Activated naive CD8-positive, alpha-beta T cell (primary cell): ENCODE measurements around the gene DGKK.

Source experiments
- H3K27ac Mint-ChIP-seq: one replicate; pipeline ENCODE4 v1.8.0; 2021; ENCODE audit warnings: mixed read lengths
- H3K27me3 Mint-ChIP-seq: one replicate; pipeline ENCODE4 v1.8.0; 2021; ENCODE audit warnings: mixed read lengths
- H3K36me3 Mint-ChIP-seq: one replicate; pipeline ENCODE4 v1.8.0; 2021; ENCODE audit warnings: mixed read lengths
- H3K4me1 Mint-ChIP-seq: one replicate; pipeline ENCODE4 v1.8.0; 2021; ENCODE audit warnings: low read depth, mixed read lengths
- H3K4me3 Mint-ChIP-seq: one replicate; pipeline ENCODE4 v1.8.0; 2021; ENCODE audit warnings: mild to moderate bottlenecking, mixed read lengths
- H3K9me3 Mint-ChIP-seq: one replicate; pipeline ENCODE4 v1.8.0; 2021; ENCODE audit warnings: low read depth, mixed read lengths

DGKK gene

DNA sequence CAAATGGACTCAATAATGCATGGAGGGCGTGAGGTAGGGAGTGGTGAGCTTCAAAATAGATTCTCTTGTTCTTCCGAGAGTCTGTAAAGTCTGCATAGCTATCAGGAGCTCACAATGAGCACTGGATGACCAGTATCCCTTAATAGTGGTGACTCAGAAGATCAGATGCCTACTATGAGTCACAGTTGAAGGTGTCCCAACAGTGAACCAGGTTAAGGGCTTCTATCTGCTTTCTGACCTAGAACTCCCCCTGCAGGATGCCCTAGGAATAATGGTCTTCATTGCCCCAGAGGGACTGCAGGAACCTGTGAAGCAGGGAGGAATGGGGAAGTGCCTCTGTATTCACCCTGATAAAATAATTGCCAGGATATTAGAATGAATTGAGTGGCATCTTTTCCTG lies 22.1 kb downstream of the DGKK start:
- Mint-ChIP-seq H3K4me1 (no peaks in the 10 kb centered on the region), H3K27ac (no peak overlapping the region), H3K4me3 (no peak overlapping the region), H3K36me3 (no peaks in the 10 kb centered on the region), H3K27me3 (peaks cover 3% of the 10 kb centered on the region), H3K9me3 (no peaks in the 10 kb centered on the region)

DNA sequence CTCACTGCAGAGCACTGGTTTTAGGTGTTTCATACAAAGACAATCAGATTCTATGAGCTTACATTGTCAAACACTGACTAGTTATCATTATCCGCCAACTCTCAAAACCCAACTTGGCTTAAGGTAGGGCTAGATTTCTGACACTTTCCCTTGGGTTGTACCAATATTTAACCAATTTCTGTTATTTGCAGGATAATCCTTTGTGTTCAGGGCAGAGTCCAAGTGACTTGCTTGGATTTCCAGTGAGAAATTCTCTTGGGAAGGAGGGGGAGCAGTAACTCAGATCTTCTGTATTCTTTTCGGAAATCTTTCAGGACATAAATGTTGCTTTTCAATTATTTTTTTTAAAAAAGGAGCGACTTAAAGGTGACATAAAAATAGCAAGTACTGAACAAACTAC lies 23.1 kb downstream of the DGKK start:
- H3K27ac Mint-ChIP-seq = no peak overlapping the region
- no peak overlapping the region for H3K4me3 Mint-ChIP-seq
- no peaks in the 10 kb centered on the region for H3K36me3 Mint-ChIP-seq
- peaks cover 3% of the 10 kb centered on the region for H3K27me3 Mint-ChIP-seq
- H3K4me1 Mint-ChIP-seq = no peaks in the 10 kb centered on the region
- no peaks in the 10 kb centered on the region for H3K9me3 Mint-ChIP-seq

DNA sequence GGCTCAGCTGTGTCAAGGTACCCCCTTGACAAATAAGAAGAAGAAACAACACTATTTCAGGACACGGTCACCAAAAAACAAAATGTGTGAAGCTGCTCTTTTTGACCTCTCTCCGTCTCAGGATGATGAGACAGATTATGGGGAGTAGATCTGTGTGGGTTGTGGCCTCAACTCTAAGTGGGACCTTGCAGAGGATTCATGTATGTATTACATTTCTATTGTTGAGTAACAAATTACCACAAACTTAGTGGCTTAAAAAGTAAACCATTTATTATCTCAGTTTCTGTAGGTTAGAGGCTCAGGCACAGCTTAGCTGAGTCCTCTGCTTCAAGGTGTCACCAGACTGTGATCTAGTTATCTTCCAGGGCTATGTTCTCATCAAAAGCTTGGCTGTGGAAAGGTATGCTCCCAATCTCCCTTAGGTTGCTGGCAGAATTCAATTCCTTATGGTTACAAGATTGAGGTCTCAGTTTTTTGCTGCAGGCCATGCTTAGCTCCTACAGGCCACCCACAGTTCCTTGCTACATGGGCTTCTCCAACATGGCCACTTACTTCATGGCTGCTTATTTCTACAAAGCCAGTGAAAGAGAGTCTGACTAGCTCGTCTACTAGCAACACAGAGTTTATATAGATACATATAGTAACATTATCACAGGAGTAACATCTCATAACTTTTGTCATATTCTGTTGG lies 28.1 kb downstream of the DGKK start:
- Mint-ChIP-seq H3K9me3 (no peaks in the 10 kb centered on the region), H3K4me1 (peaks cover 2% of the 10 kb centered on the region), H3K27me3 (no peaks in the 10 kb centered on the region), H3K4me3 (no peak overlapping the region), H3K36me3 (no peaks in the 10 kb centered on the region), H3K27ac (no peak overlapping the region)

DNA sequence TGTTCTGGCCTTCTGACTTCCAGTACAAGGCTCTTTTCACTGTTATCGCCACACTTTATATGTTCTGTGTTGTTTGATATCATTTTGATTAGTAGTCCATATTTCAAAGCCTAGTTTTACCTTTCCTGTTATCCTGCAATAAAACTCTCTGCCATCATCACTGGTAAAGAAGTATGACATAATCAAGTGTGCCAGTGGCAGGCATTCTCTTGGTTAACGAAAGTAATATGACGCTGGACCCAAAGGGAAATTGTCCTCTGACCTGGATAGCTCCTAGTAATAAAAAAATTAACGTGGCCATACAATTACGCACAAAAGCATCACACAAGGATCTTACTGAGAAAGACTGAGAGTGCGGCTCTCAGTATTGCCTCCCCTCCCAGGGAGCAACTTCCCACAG lies 33.8 kb downstream of the DGKK start:
- H3K36me3 Mint-ChIP-seq = no peaks in the 10 kb centered on the region

DNA sequence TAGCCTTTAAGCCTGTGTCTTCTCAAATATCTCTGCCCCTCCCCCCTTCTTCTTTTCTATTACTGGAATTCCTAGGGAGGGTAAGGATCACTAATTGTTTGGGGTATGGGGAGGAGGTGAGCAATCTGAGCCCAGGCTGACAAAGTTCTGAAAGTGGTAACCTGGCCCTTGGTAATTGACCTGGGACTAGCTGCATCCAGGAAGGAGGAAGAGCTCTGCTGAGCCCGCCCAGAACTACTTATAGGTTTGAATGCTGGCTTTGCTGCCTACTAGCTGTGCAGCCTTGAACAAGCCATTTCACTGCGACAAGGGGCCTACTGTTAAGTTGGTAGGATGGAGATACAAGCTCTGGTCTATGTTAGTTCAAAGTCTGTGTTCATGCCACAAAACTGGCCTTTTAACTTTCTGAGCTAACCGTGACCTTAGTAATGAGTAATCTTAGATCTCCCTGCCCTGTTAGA lies 37.8 kb downstream of the DGKK start:
- H3K4me1 Mint-ChIP-seq = peaks cover 3% of the 10 kb centered on the region
- H3K27me3 Mint-ChIP-seq = no peaks in the 10 kb centered on the region
- no peaks in the 10 kb centered on the region for H3K36me3 Mint-ChIP-seq
- H3K9me3 Mint-ChIP-seq = no peaks in the 10 kb centered on the region
- no peak overlapping the region for H3K27ac Mint-ChIP-seq
- no peak overlapping the region for H3K4me3 Mint-ChIP-seq

More for the DNA sequence above, 33.8 kb downstream of the DGKK start:
- no peak overlapping the region for H3K27ac Mint-ChIP-seq
- H3K4me3 Mint-ChIP-seq = no peak overlapping the region
- peaks cover 3% of the 10 kb centered on the region for H3K4me1 Mint-ChIP-seq
- H3K9me3 Mint-ChIP-seq = no peaks in the 10 kb centered on the region
- no peaks in the 10 kb centered on the region for H3K27me3 Mint-ChIP-seq

DNA sequence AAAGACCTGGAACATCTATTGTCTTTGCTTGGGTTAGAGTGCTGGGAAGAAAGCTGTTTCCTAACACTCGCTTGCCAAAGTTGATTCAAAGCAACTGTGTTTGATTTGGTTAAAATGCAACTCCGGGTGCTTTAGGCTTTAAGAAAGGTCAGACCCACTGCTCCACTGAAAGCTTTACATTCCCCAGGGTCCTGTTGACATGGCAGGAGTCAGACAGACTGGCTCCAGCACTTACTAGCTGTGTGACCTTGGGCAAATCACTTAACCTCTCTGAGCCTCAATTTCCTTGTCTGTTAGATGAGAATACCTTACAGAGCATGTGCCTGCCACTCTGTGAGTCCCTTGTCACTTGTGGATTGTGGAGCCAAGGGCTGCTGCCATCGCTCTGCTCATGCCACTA lies 39.0 kb downstream of the DGKK start:
- no peaks in the 10 kb centered on the region for H3K36me3 Mint-ChIP-seq
- no peak overlapping the region for H3K4me3 Mint-ChIP-seq
- peaks cover 2% of the 10 kb centered on the region for H3K27me3 Mint-ChIP-seq
- no peak overlapping the region for H3K27ac Mint-ChIP-seq
- H3K4me1 Mint-ChIP-seq = no peaks in the 10 kb centered on the region
- no peaks in the 10 kb centered on the region for H3K9me3 Mint-ChIP-seq

DNA sequence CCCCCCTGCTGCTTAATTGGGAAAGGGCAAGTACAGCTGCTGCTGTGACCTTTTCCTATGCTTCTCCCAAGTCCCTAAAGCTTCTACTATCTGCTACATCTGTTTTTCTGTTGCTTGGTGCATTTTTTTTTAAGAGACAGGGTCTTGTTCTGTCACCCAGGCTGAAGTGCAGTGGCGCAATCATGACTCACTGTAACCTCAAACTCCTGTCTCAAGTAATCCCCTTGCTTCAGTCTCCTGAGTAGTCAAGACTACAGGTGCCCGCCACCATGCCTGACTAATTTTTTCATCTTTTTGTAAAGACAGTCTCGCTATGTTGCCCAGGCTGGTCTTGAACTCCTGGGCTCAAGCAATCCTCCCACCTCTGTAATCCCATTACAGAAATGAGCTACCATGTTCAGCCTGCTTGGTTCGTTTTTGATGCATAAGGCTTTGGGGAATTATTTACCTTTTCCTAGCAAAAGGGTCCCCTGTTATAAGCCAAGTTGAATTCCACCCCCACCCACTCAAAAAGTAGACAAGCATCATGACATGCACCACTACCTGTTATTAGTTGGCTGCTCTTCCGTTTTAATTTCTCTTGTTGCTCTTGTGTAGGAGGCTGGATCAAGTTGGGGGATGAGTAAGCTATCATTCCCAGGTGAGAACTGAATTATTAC lies 39.6 kb downstream of the DGKK start:
- H3K27ac Mint-ChIP-seq = no peak overlapping the region
- H3K36me3 Mint-ChIP-seq = no peaks in the 10 kb centered on the region
- no peaks in the 10 kb centered on the region for H3K9me3 Mint-ChIP-seq
- H3K27me3 Mint-ChIP-seq = peaks cover 2% of the 10 kb centered on the region
- no peaks in the 10 kb centered on the region for H3K4me1 Mint-ChIP-seq
- no peak overlapping the region for H3K4me3 Mint-ChIP-seq

DNA sequence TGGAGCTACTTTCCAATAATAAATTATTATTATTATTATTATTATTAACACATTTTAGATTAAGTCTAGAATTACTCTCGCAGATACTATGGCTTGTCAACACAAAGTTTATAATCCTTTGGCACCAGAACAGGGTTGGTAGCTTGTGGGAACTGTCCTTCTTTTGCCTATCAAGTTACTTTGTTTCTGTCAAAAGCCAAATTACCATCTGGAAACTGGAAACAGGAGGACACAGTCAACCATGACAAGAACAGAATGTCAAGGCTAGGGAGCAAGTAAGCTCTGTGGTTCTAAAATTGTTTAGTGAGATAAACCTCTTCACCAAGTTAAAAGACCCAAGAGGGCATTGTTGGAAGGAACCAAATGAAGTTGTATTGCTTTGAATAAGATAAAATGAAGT lies 42.5 kb downstream of the DGKK start:
- Mint-ChIP-seq H3K9me3 (no peaks in the 10 kb centered on the region), H3K36me3 (no peaks in the 10 kb centered on the region), H3K27me3 (peaks cover 4% of the 10 kb centered on the region), H3K4me1 (no peaks in the 10 kb centered on the region), H3K27ac (no peak overlapping the region), H3K4me3 (no peak overlapping the region)

DNA sequence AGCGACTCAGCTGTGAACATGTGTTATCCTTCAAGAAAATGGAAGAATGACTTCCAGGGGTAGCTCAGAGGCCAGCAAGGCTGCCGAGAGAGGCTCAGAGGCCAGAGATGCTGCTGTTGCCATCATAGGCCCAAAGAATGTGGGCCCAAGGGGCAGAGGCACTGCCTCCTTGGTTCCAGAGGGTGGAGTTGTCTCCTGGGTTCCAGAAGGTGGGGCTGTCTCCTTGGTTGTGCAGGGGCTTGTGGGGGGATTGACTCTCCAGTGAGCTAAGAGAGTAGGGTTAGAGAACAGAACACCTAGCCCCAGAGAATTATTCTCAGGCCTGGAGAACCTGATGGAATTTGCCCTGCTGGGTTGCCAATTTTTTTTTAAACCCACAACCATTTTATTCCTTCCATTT lies 62.6 kb downstream of the DGKK start:
- Mint-ChIP-seq H3K4me3 (no peak overlapping the region), H3K27ac (no peak overlapping the region), H3K9me3 (no peaks in the 10 kb centered on the region), H3K4me1 (no peaks in the 10 kb centered on the region), H3K36me3 (no peaks in the 10 kb centered on the region), H3K27me3 (peaks cover 2% of the 10 kb centered on the region)

DNA sequence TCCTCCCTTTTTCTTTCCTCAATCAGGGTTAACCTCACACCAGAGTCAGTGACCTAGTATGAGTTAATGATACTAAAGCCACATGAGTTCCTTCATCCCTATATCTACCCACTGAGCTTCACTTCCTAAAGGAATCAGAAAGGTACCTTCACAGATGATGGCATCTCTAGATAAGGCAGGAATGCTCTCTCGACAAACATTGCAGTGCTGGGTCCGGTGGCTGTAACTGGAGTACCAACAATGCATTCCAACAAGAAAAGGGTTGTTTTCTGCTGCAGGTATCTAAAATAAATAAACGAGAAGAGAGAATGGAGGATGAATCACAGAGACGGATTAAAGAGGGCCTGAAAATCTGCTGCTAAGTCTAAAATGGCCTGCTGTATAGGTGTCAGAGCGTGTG lies 66.7 kb downstream of the DGKK start:
- Mint-ChIP-seq H3K4me1 (no peaks in the 10 kb centered on the region), H3K4me3 (no peak overlapping the region), H3K36me3 (no peaks in the 10 kb centered on the region), H3K27ac (no peak overlapping the region), H3K27me3 (peaks cover 2% of the 10 kb centered on the region), H3K9me3 (no peaks in the 10 kb centered on the region)

DNA sequence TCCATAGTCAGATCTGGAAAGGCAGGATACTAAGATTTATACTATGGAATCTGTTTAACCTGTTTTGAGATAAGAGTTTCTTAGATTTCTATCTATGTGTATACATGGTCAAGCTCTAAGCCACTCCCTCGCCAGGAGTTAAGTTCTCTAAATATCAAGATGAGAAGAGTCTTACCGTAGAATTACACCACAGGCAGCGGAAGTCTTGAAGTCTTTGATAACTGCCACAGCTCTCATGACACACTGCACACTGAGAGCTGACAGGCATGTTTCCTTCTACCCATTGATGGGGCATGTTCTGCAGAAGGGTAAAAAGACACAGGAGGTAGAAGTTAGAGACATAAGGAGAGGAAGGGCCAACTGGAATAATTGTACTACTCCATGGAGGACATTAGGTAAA lies 67.7 kb downstream of the DGKK start:
- H3K4me3 Mint-ChIP-seq = no peak overlapping the region

DNA sequence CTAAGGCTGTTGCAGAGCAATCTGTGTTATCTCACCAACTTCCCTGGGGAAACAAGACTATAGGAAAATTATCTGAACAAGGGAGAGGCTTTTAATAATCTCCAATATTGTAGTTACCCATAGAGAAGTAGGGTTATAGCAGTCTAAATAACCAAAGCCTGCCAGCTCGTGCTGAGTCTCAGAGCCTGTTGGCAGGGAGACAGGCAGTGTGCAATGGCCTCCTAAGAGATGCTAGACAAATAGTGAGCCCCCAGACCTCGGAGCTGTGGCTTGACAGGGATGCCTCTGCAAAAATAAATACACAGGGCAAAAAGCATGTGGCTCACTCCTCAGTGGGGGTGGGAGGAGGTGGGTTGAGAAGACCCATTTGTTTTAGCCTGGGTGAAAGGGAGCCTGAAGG lies 76.7 kb downstream of the DGKK start:
- Mint-ChIP-seq H3K9me3 (no peaks in the 10 kb centered on the region), H3K27ac (no peak overlapping the region)

More for the DNA sequence above, 67.7 kb downstream of the DGKK start:
- Mint-ChIP-seq H3K4me1 (no peaks in the 10 kb centered on the region), H3K36me3 (no peaks in the 10 kb centered on the region), H3K9me3 (no peaks in the 10 kb centered on the region), H3K27ac (no peak overlapping the region), H3K27me3 (peaks cover 2% of the 10 kb centered on the region)

DNA sequence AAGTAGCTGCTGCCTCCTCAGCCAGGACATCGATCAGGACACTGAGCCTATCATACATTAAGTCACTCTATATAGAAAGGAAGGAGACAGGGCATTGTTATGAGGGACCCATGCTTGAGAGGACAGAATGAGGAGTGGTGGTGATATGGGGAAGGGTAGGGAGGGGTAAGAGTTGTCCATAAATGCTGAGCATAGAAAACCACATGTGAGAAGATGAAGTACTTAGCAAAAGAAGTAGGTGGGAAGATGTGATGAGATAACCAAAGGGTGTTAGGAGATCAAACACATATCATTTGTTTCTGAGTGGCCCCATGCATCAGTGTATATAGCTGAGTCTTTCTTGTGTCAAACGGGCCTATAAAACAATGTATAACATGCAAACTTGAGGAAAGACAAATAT lies 84.1 kb downstream of the DGKK start:
- Mint-ChIP-seq H3K27me3 (no peaks in the 10 kb centered on the region), H3K36me3 (no peaks in the 10 kb centered on the region), H3K4me1 (no peaks in the 10 kb centered on the region), H3K9me3 (no peaks in the 10 kb centered on the region), H3K27ac (no peak overlapping the region), H3K4me3 (no peak overlapping the region)

More for the DNA sequence above, 76.7 kb downstream of the DGKK start:
- H3K27me3 Mint-ChIP-seq = peaks cover 6% of the 10 kb centered on the region
- H3K4me3 Mint-ChIP-seq = no peak overlapping the region
- no peaks in the 10 kb centered on the region for H3K36me3 Mint-ChIP-seq
- H3K4me1 Mint-ChIP-seq = no peaks in the 10 kb centered on the region

DNA sequence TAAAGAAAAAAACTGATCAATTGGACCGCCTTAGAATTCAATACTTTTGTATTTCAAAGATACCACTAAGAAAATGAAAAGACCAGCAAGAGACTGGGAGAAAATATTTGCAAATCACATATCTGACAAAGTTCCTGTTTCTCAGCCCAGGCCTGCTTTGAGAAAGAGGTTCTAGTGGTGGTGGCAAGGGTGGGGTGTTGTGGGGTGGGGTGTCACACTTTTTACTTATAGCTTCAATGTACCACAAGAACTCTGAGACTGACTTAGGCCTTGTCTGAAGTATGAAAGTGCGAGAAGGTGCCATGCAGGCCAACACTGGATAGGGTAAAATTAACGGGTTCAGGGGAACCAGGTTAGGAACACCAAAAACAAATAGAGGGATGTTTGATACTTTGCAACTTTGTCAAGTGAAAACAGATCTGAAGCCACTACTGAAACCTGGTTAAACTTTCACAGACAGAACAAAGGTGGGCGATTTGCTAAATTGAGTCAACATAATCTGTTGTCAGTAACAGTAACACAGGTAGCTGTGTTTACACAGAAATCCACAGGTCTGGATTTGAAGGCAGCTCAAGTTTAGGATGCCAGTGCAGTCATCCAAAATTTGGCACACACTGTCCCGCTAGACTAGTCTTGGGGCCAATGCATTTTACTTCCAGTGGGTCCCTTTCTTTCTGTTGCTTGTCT lies 88.8 kb downstream of the DGKK start:
- H3K4me1 Mint-ChIP-seq = no peaks in the 10 kb centered on the region
- H3K4me3 Mint-ChIP-seq = no peak overlapping the region
- H3K36me3 Mint-ChIP-seq = no peaks in the 10 kb centered on the region
- H3K9me3 Mint-ChIP-seq = no peaks in the 10 kb centered on the region
- H3K27me3 Mint-ChIP-seq = peaks cover 1% of the 10 kb centered on the region
- H3K27ac Mint-ChIP-seq = no peak overlapping the region

DNA sequence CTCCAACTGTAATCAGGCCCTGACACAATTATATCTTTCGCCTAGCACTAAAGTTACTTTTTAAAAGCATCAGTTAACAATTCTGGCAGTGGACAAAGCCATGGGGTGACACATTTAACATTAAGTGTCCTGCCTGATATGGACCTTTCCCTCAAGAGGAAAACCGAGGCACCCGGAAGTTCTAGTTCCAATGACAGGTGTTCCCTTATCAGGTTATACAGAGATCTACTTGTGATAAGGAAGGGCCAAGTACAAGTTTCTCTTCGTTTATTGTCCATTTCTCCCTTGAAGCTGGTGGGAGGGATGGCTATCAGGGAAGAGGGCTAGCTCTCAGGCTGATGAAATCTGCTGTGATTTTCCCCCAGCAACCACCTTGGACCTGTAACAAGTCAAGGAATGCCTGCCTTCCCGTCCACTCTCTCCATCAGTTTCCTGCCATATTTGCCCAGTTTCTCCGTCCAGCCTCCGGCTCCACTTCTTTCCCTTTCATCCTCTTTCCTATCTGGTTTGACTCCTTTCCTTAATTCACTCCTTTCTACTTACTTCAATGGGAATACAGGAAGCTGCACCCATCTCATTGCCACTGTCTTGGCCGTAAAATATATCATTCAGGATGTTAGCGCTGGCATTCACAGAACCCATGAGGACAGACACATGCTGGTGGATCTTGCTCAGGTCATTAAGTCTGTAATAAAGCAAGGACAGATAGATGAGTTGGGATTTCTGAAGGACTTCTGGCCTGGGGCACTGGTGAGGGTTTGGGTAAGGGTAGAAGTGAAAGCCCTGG lies 95.0 kb downstream of the DGKK start:
- Mint-ChIP-seq H3K4me3 (no peak overlapping the region), H3K27ac (no peak overlapping the region), H3K4me1 (no peaks in the 10 kb centered on the region), H3K9me3 (no peaks in the 10 kb centered on the region), H3K36me3 (no peaks in the 10 kb centered on the region), H3K27me3 (peaks cover 1% of the 10 kb centered on the region)
